Stomach (tissue), 9 donors: Measurements from ENCODE around the gene C1orf167. TPM values are rescaled to one million over a fixed set of nuclear protein-coding genes. Genes with fewer than 3 reads are reported as not detected.

Source experiments
- DNase-seq, 2 donors: peaks; one replicate each; pipeline versions ENCODE4 v3.0.0 to v3.0.0-alpha.2; 2013 to 2019
- H3K27ac ChIP-seq, 5 donors: fragments of 200-600 bp in 4 of 5; sonication (generic) in 4 of 5; one replicate each; pipeline ENCODE4 v1.5.1; 2013 to 2019; ENCODE audit warnings: mild to moderate bottlenecking in 1 of 5, moderate library complexity in 1 of 5
- H3K27me3 ChIP-seq, 3 donors: fragments of 200-600 bp; sonication (generic); one replicate each; pipeline ENCODE4 v1.5.1; 2017 to 2019; ENCODE audit warnings: mixed run types in 1 of 3
- H3K36me3 ChIP-seq, 4 donors: fragments of 200-600 bp; sonication (generic); 1 replicate in 3 of 4; 2 replicates in 1 of 4; pipeline ENCODE4 v1.5.1; 2016 to 2019
- H3K4me1 ChIP-seq, 4 donors: fragments of 200-600 bp; sonication (generic); one replicate each; pipeline ENCODE4 v1.5.1; 2016 to 2019
- H3K4me3 ChIP-seq, 4 donors: fragments of 200-600 bp; sonication (generic) in 3 of 4; one replicate each; pipeline ENCODE4 v1.5.1; 2016 to 2019; ENCODE audit warnings: mild to moderate bottlenecking in 1 of 4
- H3K9me3 ChIP-seq, 4 donors: fragments of 200-600 bp; sonication (generic); one replicate each; pipeline ENCODE4 v1.5.1; 2016 to 2019
- CTCF ChIP-seq, 7 experiments: fragments of 450-650 bp in 4 of 7; fragments of 200-600 bp in 3 of 7; sonication (generic) in 3 of 7; IDR thresholded peaks; one replicate each; pipeline ENCODE4 v1.5.1; 2016 to 2019; ENCODE audit warnings: antibody characterized with exemption in 7 of 7, control low read depth in 2 of 7, mild to moderate bottlenecking in 1 of 7
- EP300 ChIP-seq: sonication (generic); formaldehyde crosslinking; IDR thresholded peaks from one replicate; pipeline ENCODE4 v1.6.1; 2017; ENCODE audit warnings: antibody characterized with exemption
- POLR2A ChIP-seq, 4 donors: fragments of 450-650 bp; IDR thresholded peaks; one replicate each; pipeline ENCODE4 v1.6.1; 2016; ENCODE audit warnings: antibody characterized with exemption in 4 of 4, control low read depth in 2 of 4, mild to moderate bottlenecking in 1 of 4, moderate library complexity in 1 of 4
- POLR2AphosphoS5 ChIP-seq, 3 donors: sonication (generic); formaldehyde crosslinking; IDR thresholded peaks; one replicate each; pipeline ENCODE4 v1.6.1; 2016; ENCODE audit warnings: antibody characterized with exemption in 3 of 3
- WGBS, 5 donors: extraction: QIAGEN DNeasy Blood & Tissue Kit in 3 of 5; methylation state at CpG; one replicate each; pipeline versions ENCODE4 v1.1.5 to v1.1.7; 2013 to 2018; 5-methylcytosine and 5-hydroxymethylcytosine counted together
- intact Hi-C: fragments of 100-400 bp; cut with DNase I; formaldehyde crosslinking; loops from one replicate; pipeline ENCODE4 v1.15.1; 2023; ENCODE audit warnings: low total_unique reads
- polyA plus RNA-seq, 3 donors: library from polyadenylated mRNA; stranded (reverse); fragments of 200-250 nt; gene quantifications; one replicate each; pipeline ENCODE4 v1.2.3, GENCODE V29; 2013
- total RNA-seq, 5 donors: library from RNA; depleted of rRNA; stranded (reverse); fragments of >200 nt; gene quantifications; one replicate each; pipeline versions ENCODE4 v1.1.0 to v1.2.3, GENCODE V29; 2014 to 2016
- donor health status: healthy with polysubstance abuse.
- donor health status: Bipolar disorder and iron deficiency.
- donor health status: healthy.

The C1orf167 gene
- total and polyA plus RNA-seq, 8 donors: 1.6 to 4.7 (median 2.0) TPM; not detected in 5

- no peak for DNase-seq
- H3K4me1 ChIP-seq: peaks cover 0 to 2% (median 0%) of the 10 kb centered on the region in 4 donors
- no peaks in the 10 kb centered on the region for H3K9me3 ChIP-seq
- no peak overlapping the region for H3K27ac ChIP-seq
- H3K27me3 ChIP-seq: no peaks in the 10 kb centered on the region
- intact Hi-C loops: loop anchor here (10.0 kb wide), 1 partner anchor 131 kb away; no protein-coding TSS in a partner anchor
- 90 to 96% (median 92%) methylated on average over 8 of the region's 8 CpGs for WGBS, 5 donors
- H3K36me3 ChIP-seq: peaks cover 83 to 100% (median 100%) of the 10 kb centered on the region in 4 donors
- no peak for TF ChIP-seq EP300
- TF ChIP-seq CTCF (IDR thresholded peaks at IDR 0.05): no peak
- no peak for TF ChIP-seq POLR2AphosphoS5 (IDR thresholded peaks at IDR 0.05)
- no peak for TF ChIP-seq POLR2A (IDR thresholded peaks at IDR 0.05)
- no peak overlapping the region for H3K4me3 ChIP-seq
Observed at GRCh38 chr1:11833497-11833896, 71.5 kb downstream of the C1orf167 start.

DNA sequence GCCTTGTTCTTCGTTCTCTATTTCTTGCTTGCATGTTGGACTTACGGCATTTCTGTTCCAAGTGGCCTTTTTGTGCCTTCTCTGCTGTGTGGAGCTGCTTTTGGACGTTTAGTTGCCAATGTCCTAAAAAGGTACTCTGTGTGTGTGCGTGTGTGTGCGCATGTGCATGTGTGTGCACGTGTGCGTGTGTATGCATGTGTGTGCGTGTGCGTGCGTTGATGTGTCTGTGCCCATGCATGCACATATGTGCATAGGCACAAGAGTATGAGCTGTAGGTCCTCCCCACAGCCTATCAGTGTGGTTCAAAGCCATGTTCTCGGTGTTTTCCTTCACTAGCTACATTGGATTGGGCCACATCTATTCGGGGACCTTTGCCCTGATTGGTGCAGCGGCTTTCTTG lies 71.9 kb downstream of the C1orf167 start:
- no peak overlapping the region for H3K4me3 ChIP-seq
- peaks cover 79 to 100% (median 99%) of the 10 kb centered on the region in 4 donors for H3K36me3 ChIP-seq
- DNase-seq: no peak
- intact Hi-C loops: loop anchor here (10.0 kb wide), 1 partner anchor 131 kb away; no protein-coding TSS in a partner anchor
- TF ChIP-seq POLR2A (IDR thresholded peaks at IDR 0.05) (no peak), CTCF (IDR thresholded peaks at IDR 0.05) (no peak), EP300 (no peak), POLR2AphosphoS5 (IDR thresholded peaks at IDR 0.05) (no peak)
- peaks cover 0 to 6% (median 0%) of the 10 kb centered on the region in 4 donors for H3K4me1 ChIP-seq
- no peaks in the 10 kb centered on the region for H3K27me3 ChIP-seq
- WGBS, 5 donors: 93 to 97% (median 96%) methylated on average over 13 of the region's 13 CpGs
- H3K9me3 ChIP-seq: no peaks in the 10 kb centered on the region
- no peak overlapping the region for H3K27ac ChIP-seq

DNA sequence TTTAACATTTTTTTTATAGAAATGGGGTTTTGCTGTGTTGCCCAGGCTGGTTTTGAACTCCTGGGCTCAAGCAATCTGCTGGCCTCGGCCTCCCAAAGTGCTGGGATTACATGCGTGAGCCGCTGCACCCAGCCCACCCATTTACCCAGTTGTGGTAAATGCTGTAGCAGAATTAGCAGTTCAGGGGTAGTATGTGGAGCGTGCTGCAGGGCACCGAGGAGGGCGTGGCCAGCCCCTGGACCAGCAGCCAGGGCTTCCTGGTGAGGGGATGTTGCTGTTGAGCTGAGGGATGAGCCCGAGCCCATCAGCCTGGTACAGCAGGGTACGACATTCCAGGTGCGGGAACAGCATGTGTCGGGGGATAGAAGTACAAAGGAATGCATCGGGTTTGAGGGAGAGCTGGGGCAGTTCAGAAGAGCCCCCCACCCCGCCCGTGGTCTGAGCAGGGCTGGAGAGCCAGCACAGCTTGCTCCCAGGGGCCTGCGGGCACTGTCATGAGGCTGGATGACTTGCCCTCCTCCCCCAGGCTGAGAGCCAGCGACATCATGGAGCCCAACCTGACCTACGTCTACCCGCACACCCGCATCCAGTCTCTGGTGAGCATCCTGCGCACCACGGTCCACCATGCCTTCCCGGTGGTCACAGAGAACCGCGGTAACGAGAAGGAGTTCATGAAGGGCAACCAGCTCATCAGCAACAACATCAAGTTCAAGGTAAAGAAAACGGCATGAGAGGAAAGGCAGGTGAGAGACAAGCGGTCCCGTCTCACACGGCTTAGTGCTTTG lies 73.6 kb downstream of the C1orf167 start:
- 91 to 96% (median 94%) methylated on average over 27 to 28 of the region's 28 CpGs for WGBS, 5 donors
- Histone ChIP-seq H3K4me3 (no peak overlapping the region), H3K4me1 (peaks cover 0 to 6% (median 0%) of the 10 kb centered on the region in 4 donors), H3K9me3 (no peaks in the 10 kb centered on the region), H3K27me3 (no peaks in the 10 kb centered on the region), H3K27ac (no peak overlapping the region), H3K36me3 (peaks cover 81 to 100% (median 99%) of the 10 kb centered on the region in 4 donors)
- intact Hi-C loops: loop anchor here (5.0 to 10.0 kb wide), 2 partner anchors 57 to 129 kb away; no protein-coding TSS in a partner anchor
- no peak for TF ChIP-seq POLR2A (IDR thresholded peaks at IDR 0.05)
- no peak for TF ChIP-seq EP300
- TF ChIP-seq CTCF (IDR thresholded peaks at IDR 0.05): no peak
- no peak for TF ChIP-seq POLR2AphosphoS5 (IDR thresholded peaks at IDR 0.05)
- DNase-seq: no peak

GRCh38 chr1:11836955-11837766 lies 75.2 kb downstream of the C1orf167 start:
- Histone ChIP-seq H3K27ac (no peak overlapping the region), H3K4me1 (peaks cover 0 to 13% (median 0%) of the 10 kb centered on the region in 4 donors), H3K36me3 (peaks cover 88 to 100% (median 99%) of the 10 kb centered on the region in 4 donors), H3K4me3 (no peak overlapping the region), H3K9me3 (no peaks in the 10 kb centered on the region), H3K27me3 (no peaks in the 10 kb centered on the region)
- 86 to 90% (median 90%) methylated on average over 28 to 36 of the region's 36 CpGs for WGBS, 5 donors
- intact Hi-C loops: loop anchor here (5.0 to 10.0 kb wide), 2 partner anchors 55 to 128 kb away; no protein-coding TSS in a partner anchor
- DNase-seq: no peak
- TF ChIP-seq EP300 (no peak), POLR2AphosphoS5 (IDR thresholded peaks at IDR 0.05) (no peak), CTCF (IDR thresholded peaks at IDR 0.05) (no peak)
